ENCODE measurements around the gene VPS13C.

DNA sequence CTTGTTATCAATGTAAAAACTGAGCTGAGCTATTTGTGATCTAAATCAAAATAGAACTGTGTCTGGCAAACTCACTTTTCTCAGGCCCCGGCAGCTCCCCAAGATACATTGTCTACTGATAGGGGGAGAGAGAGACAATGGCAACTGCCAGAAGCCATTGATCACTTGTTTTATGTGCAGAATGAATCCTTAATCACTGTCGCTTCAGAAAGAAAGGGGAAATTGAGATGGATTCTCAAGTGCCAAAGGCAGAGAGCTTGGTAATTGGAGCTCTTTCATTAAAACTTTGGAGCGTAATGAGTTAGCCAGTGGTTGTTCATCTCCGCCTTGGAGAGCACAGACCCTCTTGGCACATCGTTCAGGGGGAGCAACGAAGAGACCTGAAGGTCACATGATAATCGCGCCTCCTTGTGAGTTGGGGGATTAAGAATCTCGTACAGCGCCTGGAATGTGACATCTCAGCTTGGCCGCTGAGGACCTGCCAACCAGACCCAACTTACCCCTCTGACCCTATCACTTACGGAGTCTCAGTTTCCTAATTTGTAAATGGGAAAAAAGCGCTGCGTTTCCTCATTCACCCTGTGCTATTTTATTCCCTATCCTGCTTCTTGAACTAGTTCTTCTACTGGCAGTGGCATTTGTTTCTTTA lies 252.8 kb downstream of the VPS13C start:
- no peak for TF ChIP-seq POLR2A (IDR thresholded peaks at IDR 0.05; ENCODE audit: low read depth, low read length)
- TF ChIP-seq, protein P1, sequence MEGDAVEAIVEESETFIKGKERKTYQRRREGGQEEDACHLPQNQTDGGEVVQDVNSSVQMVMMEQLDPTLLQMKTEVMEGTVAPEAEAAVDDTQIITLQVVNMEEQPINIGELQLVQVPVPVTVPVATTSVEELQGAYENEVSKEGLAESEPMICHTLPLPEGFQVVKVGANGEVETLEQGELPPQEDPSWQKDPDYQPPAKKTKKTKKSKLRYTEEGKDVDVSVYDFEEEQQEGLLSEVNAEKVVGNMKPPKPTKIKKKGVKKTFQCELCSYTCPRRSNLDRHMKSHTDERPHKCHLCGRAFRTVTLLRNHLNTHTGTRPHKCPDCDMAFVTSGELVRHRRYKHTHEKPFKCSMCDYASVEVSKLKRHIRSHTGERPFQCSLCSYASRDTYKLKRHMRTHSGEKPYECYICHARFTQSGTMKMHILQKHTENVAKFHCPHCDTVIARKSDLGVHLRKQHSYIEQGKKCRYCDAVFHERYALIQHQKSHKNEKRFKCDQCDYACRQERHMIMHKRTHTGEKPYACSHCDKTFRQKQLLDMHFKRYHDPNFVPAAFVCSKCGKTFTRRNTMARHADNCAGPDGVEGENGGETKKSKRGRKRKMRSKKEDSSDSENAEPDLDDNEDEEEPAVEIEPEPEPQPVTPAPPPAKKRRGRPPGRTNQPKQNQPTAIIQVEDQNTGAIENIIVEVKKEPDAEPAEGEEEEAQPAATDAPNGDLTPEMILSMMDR (IDR thresholded peaks at IDR 0.05; ENCODE audit: extremely low read depth in 1 of 2, insufficient read depth in 1 of 2, low read depth in 1 of 2, low read length in 2 of 2) = no peak
- TF ChIP-seq EZH2 (IDR thresholded peaks at IDR 0.05; ENCODE audit: borderline replicate concordance, low read depth, low read length, severe bottlenecking) = no peak
- TF ChIP-seq JUN (IDR thresholded peaks at IDR 0.05; ENCODE audit: borderline replicate concordance, insufficient read depth, insufficient read length, low read depth) = no peak

Measured in endothelial cell of umbilical vein (primary cell).